Fibroblast of gingiva (primary cell): ENCODE results near the gene HIVEP2.
"Not testable (repeated sequence)": the region's sequence is repeated elsewhere in the genome, so short reads cannot be mapped to it uniquely, and the experiment has no call there.

Experiments used
- DNase-seq: peaks from one replicate; pipeline ENCODE4 v3.0.0-alpha.2; 2011; ENCODE audit warnings: low read depth

Gene HIVEP2, protein sequence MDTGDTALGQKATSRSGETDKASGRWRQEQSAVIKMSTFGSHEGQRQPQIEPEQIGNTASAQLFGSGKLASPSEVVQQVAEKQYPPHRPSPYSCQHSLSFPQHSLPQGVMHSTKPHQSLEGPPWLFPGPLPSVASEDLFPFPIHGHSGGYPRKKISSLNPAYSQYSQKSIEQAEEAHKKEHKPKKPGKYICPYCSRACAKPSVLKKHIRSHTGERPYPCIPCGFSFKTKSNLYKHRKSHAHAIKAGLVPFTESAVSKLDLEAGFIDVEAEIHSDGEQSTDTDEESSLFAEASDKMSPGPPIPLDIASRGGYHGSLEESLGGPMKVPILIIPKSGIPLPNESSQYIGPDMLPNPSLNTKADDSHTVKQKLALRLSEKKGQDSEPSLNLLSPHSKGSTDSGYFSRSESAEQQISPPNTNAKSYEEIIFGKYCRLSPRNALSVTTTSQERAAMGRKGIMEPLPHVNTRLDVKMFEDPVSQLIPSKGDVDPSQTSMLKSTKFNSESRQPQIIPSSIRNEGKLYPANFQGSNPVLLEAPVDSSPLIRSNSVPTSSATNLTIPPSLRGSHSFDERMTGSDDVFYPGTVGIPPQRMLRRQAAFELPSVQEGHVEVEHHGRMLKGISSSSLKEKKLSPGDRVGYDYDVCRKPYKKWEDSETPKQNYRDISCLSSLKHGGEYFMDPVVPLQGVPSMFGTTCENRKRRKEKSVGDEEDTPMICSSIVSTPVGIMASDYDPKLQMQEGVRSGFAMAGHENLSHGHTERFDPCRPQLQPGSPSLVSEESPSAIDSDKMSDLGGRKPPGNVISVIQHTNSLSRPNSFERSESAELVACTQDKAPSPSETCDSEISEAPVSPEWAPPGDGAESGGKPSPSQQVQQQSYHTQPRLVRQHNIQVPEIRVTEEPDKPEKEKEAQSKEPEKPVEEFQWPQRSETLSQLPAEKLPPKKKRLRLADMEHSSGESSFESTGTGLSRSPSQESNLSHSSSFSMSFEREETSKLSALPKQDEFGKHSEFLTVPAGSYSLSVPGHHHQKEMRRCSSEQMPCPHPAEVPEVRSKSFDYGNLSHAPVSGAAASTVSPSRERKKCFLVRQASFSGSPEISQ (N-terminal part only)

DNA sequence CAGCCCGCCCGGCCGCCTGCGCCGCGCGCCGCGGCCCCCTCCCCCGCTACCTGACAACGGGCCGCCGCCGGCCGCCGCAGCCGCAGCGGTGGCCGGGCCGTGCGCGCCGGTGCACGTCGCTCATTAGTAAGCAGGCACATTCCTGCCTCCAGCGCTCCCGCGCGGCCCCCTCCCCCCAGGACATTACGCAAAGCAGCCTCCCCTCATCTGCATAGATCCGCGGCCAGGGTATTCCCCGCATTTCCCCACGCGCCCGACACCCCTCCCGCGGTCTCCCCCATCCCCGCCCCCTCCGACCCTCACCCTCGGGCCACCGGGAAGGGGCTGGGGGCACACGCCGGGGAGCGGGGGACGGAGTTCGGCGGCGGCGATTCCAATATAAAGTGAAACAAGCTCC lies at the start of gene HIVEP2:
TSS of gene HIVEP2 (minus strand) at position 128 of the 397 bp plus-strand sequence. CDS start 170,438 bp downstream, outside the sequence.
- DNase-seq: peak; percentile 84

GRCh38 chr6:142993977-142994376 lies 49.0 kb upstream of the HIVEP2 start:
- DNase-seq: no peak

GRCh38 chr6:142987490-142987889 lies 42.5 kb upstream of the HIVEP2 start:
- DNase-seq: no peak

- DNase-seq: peak; percentile 46
Measured at GRCh38 chr6:142985281-142985680, 40.3 kb upstream of the HIVEP2 start.

DNA sequence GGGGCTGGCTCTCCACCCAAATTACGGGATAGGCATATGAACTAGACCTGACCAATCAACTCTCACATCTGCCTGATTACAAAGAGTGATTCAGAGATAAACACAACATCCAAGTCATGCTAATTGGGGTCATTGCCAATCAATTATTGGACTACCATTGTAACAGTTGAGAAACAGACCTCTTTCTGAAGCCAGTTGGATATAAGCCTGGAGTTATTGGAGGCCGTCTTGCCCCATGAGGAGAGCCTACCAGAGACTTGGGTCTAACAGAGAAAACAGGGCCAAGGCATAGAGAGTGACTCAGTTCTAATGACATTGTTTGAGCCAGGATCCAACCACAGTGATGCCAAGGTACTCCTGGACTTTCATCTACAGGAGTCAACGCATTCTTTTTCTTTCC lies 39.4 kb upstream of the HIVEP2 start:
- DNase-seq: peak; percentile 57

DNA sequence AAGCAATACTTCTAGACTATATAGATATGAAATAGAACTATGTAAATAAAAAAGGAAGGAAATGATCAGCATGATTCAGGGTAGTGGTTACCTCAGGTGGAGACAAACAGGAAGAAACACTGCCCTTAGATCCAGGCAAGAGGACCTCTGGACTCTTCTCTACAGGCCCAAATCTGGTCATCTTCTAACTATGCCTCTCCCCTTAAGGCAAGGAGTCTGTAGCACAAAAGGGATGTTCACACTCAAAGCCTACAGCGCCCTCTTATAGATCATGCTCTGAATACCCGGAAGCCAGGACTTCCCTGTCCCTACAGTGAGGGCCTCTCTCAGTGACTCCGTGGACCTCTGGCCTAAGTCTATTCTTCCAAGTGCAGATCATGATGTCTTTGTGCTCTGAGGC lies 30.4 kb upstream of the HIVEP2 start:
- no peak for DNase-seq

GRCh38 chr6:142970941-142971340 lies 26.0 kb upstream of the HIVEP2 start:
- not testable (repeated sequence) for DNase-seq

GRCh38 chr6:142968601-142969000 lies 23.6 kb upstream of the HIVEP2 start:
- no peak for DNase-seq

- DNase-seq: no peak
Measured at GRCh38 chr6:142966294-142966693, 21.3 kb upstream of the HIVEP2 start.

DNA sequence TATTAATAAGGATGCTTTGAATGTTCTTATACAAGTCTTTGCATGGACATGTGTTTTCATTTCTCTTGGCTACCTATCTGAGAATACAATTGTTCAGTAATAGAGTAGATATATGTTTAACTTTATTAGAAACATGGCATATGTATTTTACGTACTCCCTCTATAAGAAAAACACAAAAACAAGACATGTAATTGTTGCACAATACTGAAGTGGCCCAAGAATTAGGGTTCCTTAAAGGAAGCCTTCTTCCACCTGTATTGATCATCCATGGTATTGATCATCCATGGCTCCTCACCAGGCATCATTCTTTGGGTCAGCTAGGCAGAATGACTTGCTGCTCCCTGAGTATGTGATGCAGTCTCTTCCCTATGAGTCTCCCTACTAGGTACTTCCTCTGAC lies 20.2 kb upstream of the HIVEP2 start:
- no peak for DNase-seq

GRCh38 chr6:142960098-142960497 lies 15.1 kb upstream of the HIVEP2 start:
- no peak for DNase-seq

GRCh38 chr6:142958343-142958742 lies 13.4 kb upstream of the HIVEP2 start:
- no peak for DNase-seq

DNA sequence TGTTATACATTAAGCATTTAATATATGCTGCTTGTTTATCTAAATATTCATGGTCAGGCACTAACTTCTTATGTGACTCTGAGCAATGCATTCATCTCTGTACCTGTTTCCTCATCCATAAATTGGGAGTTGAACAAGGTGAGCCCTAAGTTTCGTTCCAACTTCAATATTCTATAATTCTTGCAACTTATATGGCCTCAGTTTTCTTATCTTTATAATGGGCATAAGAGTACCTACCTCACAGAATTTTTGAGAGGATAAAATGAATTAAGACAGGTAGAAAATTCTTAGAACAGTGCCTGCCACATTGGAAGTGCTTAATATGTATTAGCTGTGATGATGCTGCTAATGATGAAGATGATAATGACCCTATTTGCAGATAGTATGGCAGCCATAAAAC lies 11.8 kb upstream of the HIVEP2 start:
- DNase-seq: no peak

- no peak for DNase-seq
Measured at GRCh38 chr6:142954844-142955243, 9.9 kb upstream of the HIVEP2 start.

DNA sequence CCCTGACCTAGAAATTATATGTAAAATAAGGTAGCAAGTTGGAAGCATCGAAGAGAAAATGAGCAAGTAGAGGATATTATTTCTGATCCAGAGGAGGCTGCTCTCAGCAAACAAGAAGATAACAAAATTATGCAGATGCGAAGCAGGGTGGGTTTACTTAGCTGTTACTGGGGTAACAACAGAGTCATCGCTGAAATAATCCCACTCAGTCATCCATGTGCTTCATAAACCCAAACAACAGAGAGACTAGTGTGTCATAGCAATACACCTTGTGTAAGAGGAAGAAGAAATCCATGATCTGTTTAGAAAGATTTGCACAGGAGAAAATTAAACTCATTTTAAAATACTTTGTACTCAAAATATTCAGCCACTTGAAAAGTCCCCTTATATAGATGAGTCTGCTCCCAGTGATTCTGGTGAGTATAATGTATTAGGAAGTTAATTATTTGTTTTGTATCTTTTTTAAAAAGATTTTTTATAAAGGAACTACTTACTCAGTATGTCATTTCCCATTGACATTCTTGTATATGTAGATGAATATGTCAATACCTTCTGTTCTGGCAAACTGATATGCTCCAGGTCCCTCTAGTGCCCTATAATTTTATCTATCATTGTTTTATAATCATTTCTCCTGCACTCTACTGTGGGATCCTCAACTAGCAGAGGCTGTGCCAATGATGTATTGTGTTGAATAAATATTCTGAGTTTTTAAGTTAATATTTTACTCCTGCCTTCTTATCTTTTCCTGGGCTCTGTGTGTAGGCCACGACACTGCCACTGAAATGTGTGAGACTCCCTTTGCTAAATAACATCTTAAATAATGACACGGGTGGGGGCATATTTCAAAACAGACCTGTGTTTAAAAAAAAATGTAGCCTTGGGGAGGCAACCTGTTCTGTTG lies 8.6 kb upstream of the HIVEP2 start:
- no peak for DNase-seq

- DNase-seq: no peak
Measured at GRCh38 chr6:142952614-142953013, 7.6 kb upstream of the HIVEP2 start.

DNA sequence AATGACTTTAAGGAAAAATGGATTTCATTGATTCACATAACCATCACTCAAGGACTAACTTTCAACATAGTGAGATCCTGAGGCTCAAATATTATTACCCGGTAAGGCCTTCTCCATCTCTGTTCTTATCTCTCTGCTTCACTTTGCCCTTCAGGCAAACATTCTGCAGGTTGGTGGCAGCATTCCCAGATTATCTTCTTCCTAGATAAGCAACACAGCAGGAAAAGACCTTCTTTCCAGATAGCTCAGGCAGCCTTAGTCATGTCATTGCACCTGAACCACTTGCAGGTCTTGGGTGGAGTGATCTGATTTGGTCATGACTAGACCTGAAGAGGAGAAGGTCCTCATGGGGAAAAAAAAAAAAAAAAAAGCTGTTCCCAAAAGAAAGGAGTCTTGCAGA lies 5.3 kb upstream of the HIVEP2 start:
- DNase-seq: no peak

DNA sequence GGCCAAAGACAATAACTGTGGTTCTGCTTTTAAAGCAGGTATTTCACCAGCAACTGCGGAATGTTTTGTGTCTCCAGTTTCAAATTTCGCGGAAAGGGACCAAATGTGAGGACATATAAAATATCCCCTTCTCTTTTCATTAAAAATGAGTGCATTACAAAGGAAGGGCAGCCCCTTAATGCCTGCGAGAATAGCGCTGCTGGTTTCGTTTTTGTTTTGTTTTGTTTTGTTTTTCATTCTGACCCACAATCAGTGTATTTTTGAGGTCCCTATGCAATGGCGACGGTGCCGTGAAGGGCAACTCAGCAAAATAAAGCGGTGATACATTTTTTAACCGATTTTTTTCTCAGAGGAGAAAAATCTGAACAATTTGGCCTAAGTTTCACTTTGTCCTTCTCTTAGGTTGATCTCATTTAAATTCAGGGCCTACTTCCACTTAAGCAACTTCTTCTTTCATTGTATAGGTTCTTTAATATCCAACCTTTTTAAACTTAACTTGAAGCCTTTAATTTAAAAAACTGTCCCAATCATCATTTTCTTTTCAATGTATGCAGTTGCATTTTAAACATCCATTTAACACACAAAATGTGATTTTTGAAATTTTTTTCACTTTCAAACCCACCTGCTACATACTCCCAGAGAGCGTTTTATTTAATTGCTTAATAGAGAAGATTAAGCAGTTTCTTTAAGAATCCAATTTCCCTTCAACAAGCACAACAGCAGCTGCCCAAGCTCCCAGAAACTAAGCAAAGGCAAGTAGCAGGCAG lies 2.9 kb upstream of the HIVEP2 start:
- no peak for DNase-seq

DNA sequence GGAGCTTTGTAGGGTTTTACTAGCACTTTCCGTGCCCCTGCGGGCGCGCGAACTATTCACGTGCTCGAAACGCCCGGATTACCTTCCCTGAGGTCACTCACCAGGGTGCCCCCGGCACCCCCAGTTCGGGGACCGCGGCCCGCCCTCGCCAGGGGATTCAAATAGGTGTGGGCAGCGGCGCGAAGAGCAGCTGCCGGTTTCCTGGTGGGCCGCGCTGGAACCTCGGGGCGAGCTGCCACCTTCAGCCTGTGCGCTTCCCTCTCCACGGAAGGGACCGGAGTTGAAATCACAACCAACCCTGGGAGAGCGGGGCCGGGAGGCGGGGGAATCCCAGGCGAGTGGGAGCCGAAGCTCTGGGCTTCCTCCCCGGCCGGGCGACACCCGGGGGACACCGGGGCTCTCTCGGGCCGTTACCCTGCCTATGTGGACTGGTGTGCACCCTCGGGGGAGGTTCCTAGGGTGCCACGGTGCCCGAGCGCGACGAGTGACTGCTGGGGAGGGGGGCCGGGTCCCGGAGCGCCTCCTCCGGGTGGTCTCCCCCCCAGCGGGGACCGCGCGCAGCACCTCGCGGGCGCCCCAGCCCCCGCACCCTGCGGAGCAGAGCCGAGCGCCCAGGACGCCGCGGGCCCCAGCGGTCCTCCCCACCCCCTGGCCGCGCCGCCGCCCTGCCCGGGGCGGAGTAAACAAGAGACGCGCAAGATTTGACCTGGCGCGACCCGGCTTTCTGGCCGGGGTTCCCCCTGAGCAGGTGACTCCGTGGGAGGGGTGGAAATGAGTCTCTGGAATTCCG lies 2.1 kb upstream of the HIVEP2 start:
- DNase-seq: peak; percentile 57
